Right lobe of liver (tissue), 6 donors: ENCODE measurements around the gene MEGF10. TPM values are rescaled to one million over a fixed set of nuclear protein-coding genes. Genes with fewer than 3 reads are reported as not detected.

Experiments used
- ATAC-seq, 4 donors: fragments of 200-7000 bp; cut with Tn5 transposase; one replicate each; pipeline ENCODE4 v1.9.1; 2020; ENCODE audit warnings: mild to moderate bottlenecking in 4 of 4, moderate library complexity in 4 of 4
- DNase-seq, 3 donors: peaks; one replicate each; pipeline ENCODE4 v3.0.0-alpha.2; 2020
- H3K27ac ChIP-seq, 3 donors: fragments of 200-600 bp; one replicate each; pipeline ENCODE4 v1.8.0; 2022
- H3K27me3 ChIP-seq, 2 donors: fragments of 200-600 bp; one replicate each; pipeline ENCODE4 v1.8.0; 2022
- H3K36me3 ChIP-seq, 4 donors: fragments of 200-600 bp; sonication (generic) in 1 of 4; one replicate each; pipeline versions ENCODE4 v1.5.1 to v1.8.0; 2017 to 2022; ENCODE audit warnings: control low read depth in 1 of 4
- H3K4me1 ChIP-seq, 4 donors: fragments of 200-600 bp; sonication (generic) in 1 of 4; one replicate each; pipeline versions ENCODE4 v1.5.1 to v1.8.0; 2017 to 2022; ENCODE audit warnings: control low read depth in 1 of 4
- H3K4me3 ChIP-seq, 3 donors: fragments of 200-600 bp; one replicate each; pipeline ENCODE4 v1.8.0; 2022
- H3K9me3 ChIP-seq, 4 donors: fragments of 200-600 bp; sonication (generic) in 1 of 4; one replicate each; pipeline versions ENCODE4 v1.5.1 to v1.8.0; 2017 to 2022; ENCODE audit warnings: control low read depth in 1 of 4
- POLR2A ChIP-seq: fragments of 450-650 bp; IDR thresholded peaks from one replicate; pipeline ENCODE4 v1.6.1; 2017; ENCODE audit warnings: antibody characterized with exemption, mild to moderate bottlenecking
- WGBS: methylation state at CpG from one replicate; pipeline ENCODE4 v1.1.6; 2018; ENCODE audit warnings: low coverage, low lambda C conversion rate; ENCODE audit not compliant: insufficient coverage; ENCODE audit errors: missing lambda C conversion rate; 5-methylcytosine and 5-hydroxymethylcytosine counted together
- intact Hi-C, 2 donors: fragments of 100-400 bp; cut with DNase I; formaldehyde crosslinking; loops; one replicate each; pipeline versions ENCODE4 v1.11.2 to v1.14.1; 2022
- total RNA-seq, 6 experiments: library from RNA; depleted of rRNA in 2 of 6; stranded (reverse); fragments of >200 nt in 2 of 6; fragmentation: NEBNext Ultra II Directional in 3 of 6; extraction: Animal tissue kit (Norgen Biotek cat#: 25700) in 3 of 6; gene quantifications; one replicate each; pipeline versions ENCODE4 v1.1.0 to v1.2.4, GENCODE V29; 2016 to 2023
- TF ChIP-seq, protein P1 (sequence below), 4 donors: fragments of 200-600 bp in 3 of 4; fragments of 450-650 bp in 1 of 4; IDR thresholded peaks; one replicate each; pipeline versions ENCODE4 v1.5.1 to v1.8.0; 2016 to 2022; ENCODE audit warnings: antibody characterized with exemption in 4 of 4, mild to moderate bottlenecking in 2 of 4
- donor health status: DM: no; HTN: yes; CAD: no.
- donor health status: DM: no; HTN: no; CAD: no.
- donor health status: DM: no; HTN: no; CAD: no.
- donor health status: DM: no; HTN: yes; CAD: no.
- donor health status: DM: no; HTN: yes; CAD: no.

The MEGF10 gene
- total RNA-seq, 6 experiments from 2014 or later, result 0.42 to 1.4 (median 0.75) TPM

DNA sequence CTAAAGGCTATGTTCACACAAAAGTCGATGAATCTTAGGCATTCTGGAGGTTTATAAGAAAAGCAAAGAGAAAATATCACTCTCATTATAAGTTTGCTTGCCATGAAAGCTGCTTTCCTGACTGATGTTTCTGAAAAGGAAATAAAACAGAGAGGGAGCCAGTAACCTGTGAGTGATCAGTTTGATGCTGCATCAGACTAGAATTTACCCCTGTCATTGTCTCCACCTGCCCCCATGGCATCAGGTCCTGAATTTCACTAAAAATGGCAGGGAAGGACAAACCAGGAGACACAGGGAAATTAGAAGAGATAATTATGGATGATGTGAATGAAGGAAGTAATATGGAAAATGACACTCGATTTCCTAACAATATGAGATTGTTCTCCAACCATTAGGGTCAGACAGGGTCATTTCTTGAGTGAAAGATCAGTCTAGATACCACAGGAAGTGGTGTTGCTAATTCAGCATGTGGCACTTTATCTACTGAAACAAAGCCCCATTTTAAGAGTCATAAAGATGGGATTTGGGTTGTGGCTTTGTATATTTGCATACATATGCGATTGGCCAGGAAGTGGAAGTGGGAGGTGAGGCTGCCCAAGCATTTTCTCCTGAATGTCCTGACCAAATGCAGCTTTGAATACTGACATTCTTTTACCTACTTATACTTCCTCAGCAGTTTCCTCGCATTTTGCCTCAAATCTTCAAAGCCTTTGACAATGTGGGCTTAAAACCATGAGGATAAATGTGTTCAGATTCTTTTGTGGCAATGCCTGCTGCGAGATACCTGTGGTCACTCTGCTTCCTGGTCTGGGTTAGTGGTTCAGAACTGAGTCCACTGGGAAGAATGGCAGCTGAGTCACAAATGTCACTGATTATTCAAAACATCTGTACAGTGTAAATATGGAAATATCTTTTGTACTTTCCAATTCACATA lies 29.7 kb downstream of the MEGF10 start:
- Histone ChIP-seq H3K36me3 (no peaks in the 10 kb centered on the region), H3K4me3 (no peak overlapping the region), H3K27me3 (no peaks in the 10 kb centered on the region), H3K27ac (no peak overlapping the region), H3K9me3 (no peaks in the 10 kb centered on the region), H3K4me1 (no peaks in the 10 kb centered on the region)
- DNase-seq (no peak), ATAC-seq (no peak)
- 17% methylated on average over 5 of the region's 5 CpGs for WGBS
- TF ChIP-seq POLR2A, result no peak
- TF ChIP-seq, protein P1, sequence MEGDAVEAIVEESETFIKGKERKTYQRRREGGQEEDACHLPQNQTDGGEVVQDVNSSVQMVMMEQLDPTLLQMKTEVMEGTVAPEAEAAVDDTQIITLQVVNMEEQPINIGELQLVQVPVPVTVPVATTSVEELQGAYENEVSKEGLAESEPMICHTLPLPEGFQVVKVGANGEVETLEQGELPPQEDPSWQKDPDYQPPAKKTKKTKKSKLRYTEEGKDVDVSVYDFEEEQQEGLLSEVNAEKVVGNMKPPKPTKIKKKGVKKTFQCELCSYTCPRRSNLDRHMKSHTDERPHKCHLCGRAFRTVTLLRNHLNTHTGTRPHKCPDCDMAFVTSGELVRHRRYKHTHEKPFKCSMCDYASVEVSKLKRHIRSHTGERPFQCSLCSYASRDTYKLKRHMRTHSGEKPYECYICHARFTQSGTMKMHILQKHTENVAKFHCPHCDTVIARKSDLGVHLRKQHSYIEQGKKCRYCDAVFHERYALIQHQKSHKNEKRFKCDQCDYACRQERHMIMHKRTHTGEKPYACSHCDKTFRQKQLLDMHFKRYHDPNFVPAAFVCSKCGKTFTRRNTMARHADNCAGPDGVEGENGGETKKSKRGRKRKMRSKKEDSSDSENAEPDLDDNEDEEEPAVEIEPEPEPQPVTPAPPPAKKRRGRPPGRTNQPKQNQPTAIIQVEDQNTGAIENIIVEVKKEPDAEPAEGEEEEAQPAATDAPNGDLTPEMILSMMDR (IDR thresholded peaks at IDR 0.05), result no peak
- intact Hi-C loops, result no loop called here

DNA sequence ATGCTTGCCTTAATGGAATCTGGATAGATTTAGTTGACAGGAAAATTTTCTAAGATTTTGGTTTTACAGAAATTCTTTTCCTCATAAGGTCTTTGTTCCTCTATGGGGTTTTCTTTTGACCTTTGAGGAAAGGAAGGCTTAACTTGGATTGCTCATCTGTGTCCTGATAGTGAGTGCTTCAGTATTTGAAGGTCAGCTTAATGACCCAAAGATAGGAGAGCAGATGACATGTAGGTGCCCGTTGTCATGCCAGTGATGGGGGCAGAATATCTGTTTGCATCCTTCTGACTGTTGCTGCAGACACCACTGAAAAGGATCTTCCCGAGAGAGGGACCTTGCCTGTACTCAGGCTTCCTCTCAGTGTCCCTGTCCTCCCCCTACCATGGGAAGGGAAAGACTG lies 30.9 kb downstream of the MEGF10 start:
- no peaks in the 10 kb centered on the region for H3K9me3 ChIP-seq
- H3K27me3 ChIP-seq, result no peaks in the 10 kb centered on the region
- H3K27ac ChIP-seq, result no peak overlapping the region
- H3K4me1 ChIP-seq, result no peaks in the 10 kb centered on the region
- no peak overlapping the region for H3K4me3 ChIP-seq
- 63% methylated on average over 1 of the region's 2 CpGs for WGBS
- TF ChIP-seq POLR2A, result no peak
- TF ChIP-seq, protein P1 (IDR thresholded peaks at IDR 0.05), result no peak
- DNase-seq, result no peak
- H3K36me3 ChIP-seq, result no peaks in the 10 kb centered on the region
- intact Hi-C loops, result no loop called here
- ATAC-seq, result no peak

DNA sequence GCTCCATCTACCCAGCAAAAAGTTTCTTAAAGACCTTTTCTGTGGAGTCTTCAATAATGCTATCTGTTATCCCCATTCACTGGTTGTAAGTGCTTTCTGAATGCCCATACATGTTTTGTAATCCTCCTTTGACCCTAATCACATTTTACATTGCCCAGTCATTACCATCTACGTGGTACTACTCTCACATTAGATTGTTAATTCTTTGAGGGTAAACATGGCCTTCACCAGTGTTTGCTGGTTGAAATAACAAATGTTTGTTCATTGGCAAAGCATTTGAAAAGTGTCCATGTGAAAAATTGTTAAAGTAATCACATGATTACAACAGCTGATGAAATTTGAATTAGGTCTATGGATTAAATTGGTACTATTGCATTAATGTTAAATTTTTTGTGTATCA lies 31.8 kb downstream of the MEGF10 start:
- TF ChIP-seq POLR2A, result no peak
- TF ChIP-seq, protein P1 (IDR thresholded peaks at IDR 0.05), result no peak
- intact Hi-C loops, result no loop called here
- WGBS, result 27% methylated on average over 1 of the region's 1 CpG
- H3K27ac ChIP-seq, result no peak overlapping the region
- no peaks in the 10 kb centered on the region for H3K27me3 ChIP-seq
- H3K4me3 ChIP-seq, result no peak overlapping the region
- H3K4me1 ChIP-seq, result no peaks in the 10 kb centered on the region
- no peaks in the 10 kb centered on the region for H3K36me3 ChIP-seq
- H3K9me3 ChIP-seq, result no peaks in the 10 kb centered on the region
- no peak for DNase-seq
- peak in 2 of 4 donors; percentile 23 to 74 for ATAC-seq

DNA sequence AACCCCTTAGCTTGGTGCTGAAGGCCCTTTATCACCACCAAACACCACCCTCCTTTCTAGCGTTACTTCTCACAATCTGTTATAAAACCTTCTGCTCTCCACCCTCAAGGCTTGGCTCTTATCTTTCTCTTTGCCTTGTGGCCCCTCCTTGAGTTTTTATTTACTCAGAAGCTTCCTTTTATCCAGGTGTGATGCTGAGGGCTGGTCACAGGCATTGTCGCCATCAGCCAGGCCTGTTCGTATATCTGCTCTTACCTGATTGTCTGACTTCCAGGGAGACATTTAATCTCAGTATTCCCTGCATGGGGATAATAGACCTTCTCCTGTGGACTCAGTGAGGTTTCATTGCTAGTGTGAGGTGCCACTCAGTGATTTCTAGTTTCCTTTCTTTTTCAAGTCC lies 34.2 kb downstream of the MEGF10 start:
- ATAC-seq (no peak), DNase-seq (no peak)
- no peaks in the 10 kb centered on the region for H3K27me3 ChIP-seq
- H3K4me1 ChIP-seq, result no peaks in the 10 kb centered on the region
- intact Hi-C loops, result no loop called here
- no peaks in the 10 kb centered on the region for H3K9me3 ChIP-seq
- WGBS, result 96% methylated on average over 3 of the region's 3 CpGs
- TF ChIP-seq, protein P1 (IDR thresholded peaks at IDR 0.05), result no peak
- no peak for TF ChIP-seq POLR2A
- no peak overlapping the region for H3K27ac ChIP-seq
- no peaks in the 10 kb centered on the region for H3K36me3 ChIP-seq
- H3K4me3 ChIP-seq, result no peak overlapping the region
